HCT116 (cell line): ENCODE measurements around the gene ATP13A2. TPM values are rescaled to one million over a fixed set of nuclear protein-coding genes. Genes with fewer than 3 reads are reported as not detected.

ENCODE experiments used
- ATAC-seq: fragments of 200-7000 bp; cut with Tn5 transposase; 2 replicates; pipeline ENCODE4 v1.9.1; 2020; ENCODE audit warnings: mild to moderate bottlenecking, moderate library complexity
- BruUV-seq: library from RNA; stranded (reverse); fragments of 400-500 nt; replicated peaks from 2 replicates; lab custom pipeline; 2021; lab: Mats Ljungman, UMichigan
- CTCF ChIA-PET: fragments of 300-600 bp; sonication (Branson Sonifier 250); formaldehyde crosslinking; loops from one replicate; lab custom pipeline; 2021; ENCODE audit warnings: antibody characterized with exemption; lab: Charles Lee
- POLR2A ChIA-PET: fragments of 300-600, 350-600 bp; sonication (Branson Sonifier 250); formaldehyde crosslinking; loops from one replicate; lab custom pipeline; 2021; ENCODE audit warnings: antibody characterized with exemption; lab: Charles Lee
- RAD21 ChIA-PET, 2 experiments: fragments of 300-600 bp; sonication (Branson Sonifier 250); formaldehyde crosslinking; loops; one replicate each; lab custom pipeline; 2023; ENCODE audit warnings: low total read pairs in 2 of 2; ENCODE audit not compliant: uncharacterized antibody in 2 of 2, unreplicated experiment in 2 of 2, low non-redundant PET in 1 of 2; lab: Charles Lee
- DNase-seq: peaks from one replicate; pipeline ENCODE4 v3.0.0-alpha.2; 2010; ENCODE audit warnings: low read depth, low spot score
- H2AFZ ChIP-seq: fragments of 200-600 bp; shearing (Covaris generic), sonication (generic); 2 replicates; pipeline ENCODE4 v1.6.1; 2017; ENCODE audit warnings: low read depth, mixed run types, mixed read lengths, antibody characterized with exemption, low read length; ENCODE audit not compliant: poor library complexity, severe bottlenecking
- H3K27ac ChIP-seq: 2 replicates; pipeline ENCODE4 v1.5.1; 2012; ENCODE audit warnings: low read depth, low read length
- H3K27me3 ChIP-seq: fragments of 200-600 bp; sonication (generic); 2 replicates; pipeline ENCODE4 v1.6.1; 2016; ENCODE audit warnings: mixed run types, low read length, mixed read lengths; ENCODE audit not compliant: insufficient read depth
- H3K36me3 ChIP-seq, 2 experiments: fragments of 200-500 bp in 1 of 2; fragments of 200-600 bp in 1 of 2; sonication (Bioruptor generic) in 1 of 2; sonication (generic) in 1 of 2; 2 replicates each; pipeline versions ENCODE4 v1.5.1 to v1.6.1; 2014 to 2016; ENCODE audit warnings: low read length in 2 of 2, inconsistent platforms in 1 of 2, mixed read lengths in 1 of 2, mixed run types in 1 of 2; ENCODE audit not compliant: insufficient read depth in 2 of 2, control insufficient read depth in 1 of 2
- H3K4me1 ChIP-seq, 2 experiments: fragments of 200-600 bp in 1 of 2; sonication (generic) in 1 of 2; 2 replicates each; pipeline versions ENCODE4 v1.5.1 to v1.6.1; 2012 to 2017; ENCODE audit warnings: low read length in 2 of 2, inconsistent platforms in 1 of 2, mild to moderate bottlenecking in 1 of 2, mixed read lengths in 1 of 2, mixed run types in 1 of 2, moderate library complexity in 1 of 2; ENCODE audit not compliant: insufficient read depth in 2 of 2, control insufficient read depth in 1 of 2
- H3K4me2 ChIP-seq: fragments of 200-600 bp; sonication (generic); 2 replicates; pipeline ENCODE4 v1.6.1; 2017; ENCODE audit warnings: mixed run types, low read length, mixed read lengths
- H3K4me3 ChIP-seq, 2 experiments: fragments of 200-600 bp in 1 of 2; sonication (generic) in 1 of 2; replicated peaks in 1 of 2; 2 replicates each; pipeline ENCODE4 v1.5.1; 2011 to 2016; ENCODE audit warnings: low read length in 2 of 2, control low read depth in 1 of 2, low read depth in 1 of 2, mild to moderate bottlenecking in 1 of 2, mixed read lengths in 1 of 2, mixed run types in 1 of 2
- H3K79me2 ChIP-seq: fragments of 200-600 bp; sonication (generic); 2 replicates; pipeline ENCODE4 v1.6.1; 2017; ENCODE audit warnings: mild to moderate bottlenecking, mixed run types, low read length, moderate library complexity, mixed read lengths; ENCODE audit not compliant: insufficient read depth
- H3K9ac ChIP-seq: fragments of 200-600 bp; sonication (generic); 2 replicates; pipeline ENCODE4 v1.6.1; 2016; ENCODE audit warnings: low read length, mixed read lengths
- H3K9me2 ChIP-seq: fragments of 200-600 bp; sonication (generic), shearing (Covaris generic); 2 replicates; pipeline ENCODE4 v1.6.1; 2017; ENCODE audit warnings: mixed run types, mild to moderate bottlenecking, moderate library complexity; ENCODE audit not compliant: insufficient read depth
- H3K9me3 ChIP-seq, 2 experiments: fragments of 200-500 bp in 1 of 2; fragments of 200-600 bp in 1 of 2; sonication (Bioruptor generic) in 1 of 2; sonication (generic) in 1 of 2; 2 replicates each; pipeline ENCODE4 v1.6.1; 2014 to 2017; ENCODE audit warnings: low read length in 2 of 2, mixed read lengths in 2 of 2, inconsistent platforms in 1 of 2, low read depth in 1 of 2, mild to moderate bottlenecking in 1 of 2, mixed run types in 1 of 2, moderate library complexity in 1 of 2; ENCODE audit not compliant: control insufficient read depth in 1 of 2, insufficient read depth in 1 of 2
- H4K20me1 ChIP-seq: fragments of 200-600 bp; sonication (generic), shearing (Covaris generic); 2 replicates; pipeline ENCODE4 v1.6.1; 2017; ENCODE audit warnings: mixed run types, mild to moderate bottlenecking, moderate library complexity; ENCODE audit not compliant: insufficient read depth
- ATF3 ChIP-seq: IDR thresholded peaks from 2 replicates; pipeline ENCODE4 v1.6.1; 2012
- CBX3 ChIP-seq: IDR thresholded peaks from 2 replicates; pipeline ENCODE4 v1.6.1; 2012; ENCODE audit warnings: low read depth
- CEBPB ChIP-seq: IDR thresholded peaks from 2 replicates; pipeline ENCODE4 v1.6.1; 2012; ENCODE audit warnings: low read depth
- EZH2 ChIP-seq: fragments of 200-600 bp; sonication (generic); IDR thresholded peaks from 2 replicates; pipeline ENCODE4 v1.6.1; 2017; ENCODE audit warnings: antibody characterized with exemption, mixed run types
- JUND ChIP-seq: IDR thresholded peaks from 2 replicates; pipeline ENCODE4 v1.6.1; 2012
- POLR2A ChIP-seq: IDR thresholded peaks from 2 replicates; pipeline ENCODE4 v1.7.0; 2011; ENCODE audit warnings: borderline replicate concordance; ENCODE audit not compliant: insufficient read depth, insufficient read length; ENCODE audit errors: extremely low read depth
- POLR2AphosphoS5 ChIP-seq: IDR thresholded peaks from 2 replicates; pipeline ENCODE4 v1.6.1; 2011; ENCODE audit warnings: mild to moderate bottlenecking, low read depth, low read length, moderate library complexity
- RAD21 ChIP-seq: IDR thresholded peaks from 2 replicates; pipeline ENCODE4 v1.6.1; 2012; ENCODE audit warnings: low read depth, mild to moderate bottlenecking
- SIN3A ChIP-seq: IDR thresholded peaks from 2 replicates; pipeline ENCODE4 v1.6.1; 2012; ENCODE audit warnings: low read depth
- SP1 ChIP-seq: IDR thresholded peaks from 2 replicates; pipeline ENCODE4 v1.6.1; 2012; ENCODE audit warnings: low read depth
- SRF ChIP-seq: IDR thresholded peaks from 2 replicates; pipeline ENCODE4 v1.6.1; 2012; ENCODE audit warnings: low read depth
- TCF7L2 ChIP-seq: IDR thresholded peaks from 2 replicates; pipeline ENCODE4 v1.7.0; 2011; ENCODE audit warnings: borderline replicate concordance, inconsistent platforms; ENCODE audit not compliant: insufficient read depth, insufficient read length; ENCODE audit errors: extremely low read depth
- YY1 ChIP-seq: IDR thresholded peaks from 2 replicates; pipeline ENCODE4 v1.6.1; 2011; ENCODE audit warnings: low read length, low read depth, moderate library complexity, mild to moderate bottlenecking; ENCODE audit not compliant: insufficient replicate concordance; ENCODE audit errors: extremely low read depth
- ZFX ChIP-seq: fragments of 450-650 bp; IDR thresholded peaks from 2 replicates; pipeline ENCODE4 v1.6.1; 2017
- intact Hi-C: fragments of 100-400 bp; cut with micrococcal nuclease; formaldehyde crosslinking; loops from 2 replicates; pipeline ENCODE4 v1.10.0; 2022
- total RNA-seq: library from RNA; stranded (reverse); gene quantifications from one replicate; pipeline ENCODE4 v1.2.1, GENCODE V29; 2021; ENCODE audit not compliant: unreplicated experiment
- TF ChIP-seq, protein P1 (sequence below), 3 experiments: fragments of 200-600 bp in 1 of 3; sonication (generic) in 1 of 3; IDR thresholded peaks in 2 of 3; conservative IDR thresholded peaks in 1 of 3; 2 replicates each; pipeline ENCODE4 v1.5.1; 2012 to 2017; ENCODE audit warnings: low read depth in 2 of 3, low read length in 2 of 3, antibody characterized with exemption in 1 of 3, borderline replicate concordance in 1 of 3, control low read depth in 1 of 3, mild to moderate bottlenecking in 1 of 3, mixed read lengths in 1 of 3, mixed run types in 1 of 3, moderate library complexity in 1 of 3; ENCODE audit not compliant: insufficient read depth in 1 of 3
- TF ChIP-seq, protein P2 (sequence below): IDR thresholded peaks from 2 replicates; pipeline ENCODE4 v1.6.1; 2012; ENCODE audit warnings: low read depth

The ATP13A2 gene
- total RNA-seq, 1 experiment from 2014 or later, result 60.5 TPM

DNA sequence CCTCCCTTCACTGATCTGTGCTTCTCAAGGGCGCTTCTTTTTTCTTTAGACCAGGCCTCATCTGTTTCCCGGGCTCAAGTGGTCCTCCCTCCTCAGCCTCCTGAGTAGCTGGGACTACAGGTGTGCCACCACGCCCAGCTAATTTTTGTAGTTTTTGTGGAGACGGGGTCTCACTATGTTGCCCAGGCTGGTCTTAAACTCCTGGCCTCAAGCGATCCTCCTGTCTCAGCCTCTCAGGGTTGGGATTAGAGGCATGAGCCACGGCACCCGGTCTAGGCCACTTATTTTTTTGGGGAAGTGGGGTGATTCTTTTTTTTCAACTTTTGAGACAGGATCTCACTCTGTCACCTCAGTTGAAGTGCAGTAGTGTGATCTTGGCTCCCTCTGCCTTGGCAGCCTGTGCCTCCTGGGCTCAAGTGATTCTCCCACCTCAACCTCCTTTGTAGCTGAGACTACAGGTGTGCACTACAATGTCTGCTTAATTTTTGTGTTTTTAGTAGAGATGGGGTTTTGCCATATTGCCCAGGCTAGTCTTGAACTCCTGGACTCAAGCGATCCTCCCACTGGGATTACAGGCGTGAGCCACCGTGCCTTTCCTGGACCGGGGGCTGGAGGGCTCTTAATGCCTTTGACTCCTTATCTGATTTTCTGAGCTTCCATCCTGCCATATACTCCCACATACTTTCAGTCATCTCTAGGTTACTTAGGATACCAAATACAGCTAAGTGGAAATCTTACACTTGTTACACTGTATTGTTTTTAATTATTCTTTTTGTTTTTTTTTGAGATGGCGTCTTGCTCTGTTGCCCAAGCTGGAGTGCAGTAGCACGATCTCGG is 50.2 kb downstream of the ATP13A2 start:
- TSS peak; percentile 53 for BruUV-seq
- H3K79me2 ChIP-seq, result no peaks in the 10 kb centered on the region
- H3K9ac ChIP-seq, result peak overlapping the region; percentile 46
- peak overlapping the region; percentile 84 for H3K27ac ChIP-seq
- no peak for TF ChIP-seq ATF3
- TF ChIP-seq, protein P1, sequence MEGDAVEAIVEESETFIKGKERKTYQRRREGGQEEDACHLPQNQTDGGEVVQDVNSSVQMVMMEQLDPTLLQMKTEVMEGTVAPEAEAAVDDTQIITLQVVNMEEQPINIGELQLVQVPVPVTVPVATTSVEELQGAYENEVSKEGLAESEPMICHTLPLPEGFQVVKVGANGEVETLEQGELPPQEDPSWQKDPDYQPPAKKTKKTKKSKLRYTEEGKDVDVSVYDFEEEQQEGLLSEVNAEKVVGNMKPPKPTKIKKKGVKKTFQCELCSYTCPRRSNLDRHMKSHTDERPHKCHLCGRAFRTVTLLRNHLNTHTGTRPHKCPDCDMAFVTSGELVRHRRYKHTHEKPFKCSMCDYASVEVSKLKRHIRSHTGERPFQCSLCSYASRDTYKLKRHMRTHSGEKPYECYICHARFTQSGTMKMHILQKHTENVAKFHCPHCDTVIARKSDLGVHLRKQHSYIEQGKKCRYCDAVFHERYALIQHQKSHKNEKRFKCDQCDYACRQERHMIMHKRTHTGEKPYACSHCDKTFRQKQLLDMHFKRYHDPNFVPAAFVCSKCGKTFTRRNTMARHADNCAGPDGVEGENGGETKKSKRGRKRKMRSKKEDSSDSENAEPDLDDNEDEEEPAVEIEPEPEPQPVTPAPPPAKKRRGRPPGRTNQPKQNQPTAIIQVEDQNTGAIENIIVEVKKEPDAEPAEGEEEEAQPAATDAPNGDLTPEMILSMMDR (IDR thresholded peaks at IDR 0.05 in 2 of 3, conservative IDR thresholded peaks at IDR 0.05 in 1 of 3; ENCODE audit: borderline replicate concordance in 1 of 3, insufficient read depth in 1 of 3, low read depth in 2 of 3, low read length in 2 of 3), result no peak
- no peak for TF ChIP-seq CBX3
- TF ChIP-seq POLR2A, result no peak
- TF ChIP-seq TCF7L2, result no peak
- no peak for TF ChIP-seq EZH2
- no peak for TF ChIP-seq CEBPB
- TF ChIP-seq SP1, result no peak
- TF ChIP-seq SRF, result no peak
- no peak for TF ChIP-seq POLR2AphosphoS5
- TF ChIP-seq RAD21, result no peak
- no peak for TF ChIP-seq YY1
- TF ChIP-seq SIN3A, result no peak
- no peak for TF ChIP-seq ZFX
- no peak for TF ChIP-seq JUND
- TF ChIP-seq, protein P2, sequence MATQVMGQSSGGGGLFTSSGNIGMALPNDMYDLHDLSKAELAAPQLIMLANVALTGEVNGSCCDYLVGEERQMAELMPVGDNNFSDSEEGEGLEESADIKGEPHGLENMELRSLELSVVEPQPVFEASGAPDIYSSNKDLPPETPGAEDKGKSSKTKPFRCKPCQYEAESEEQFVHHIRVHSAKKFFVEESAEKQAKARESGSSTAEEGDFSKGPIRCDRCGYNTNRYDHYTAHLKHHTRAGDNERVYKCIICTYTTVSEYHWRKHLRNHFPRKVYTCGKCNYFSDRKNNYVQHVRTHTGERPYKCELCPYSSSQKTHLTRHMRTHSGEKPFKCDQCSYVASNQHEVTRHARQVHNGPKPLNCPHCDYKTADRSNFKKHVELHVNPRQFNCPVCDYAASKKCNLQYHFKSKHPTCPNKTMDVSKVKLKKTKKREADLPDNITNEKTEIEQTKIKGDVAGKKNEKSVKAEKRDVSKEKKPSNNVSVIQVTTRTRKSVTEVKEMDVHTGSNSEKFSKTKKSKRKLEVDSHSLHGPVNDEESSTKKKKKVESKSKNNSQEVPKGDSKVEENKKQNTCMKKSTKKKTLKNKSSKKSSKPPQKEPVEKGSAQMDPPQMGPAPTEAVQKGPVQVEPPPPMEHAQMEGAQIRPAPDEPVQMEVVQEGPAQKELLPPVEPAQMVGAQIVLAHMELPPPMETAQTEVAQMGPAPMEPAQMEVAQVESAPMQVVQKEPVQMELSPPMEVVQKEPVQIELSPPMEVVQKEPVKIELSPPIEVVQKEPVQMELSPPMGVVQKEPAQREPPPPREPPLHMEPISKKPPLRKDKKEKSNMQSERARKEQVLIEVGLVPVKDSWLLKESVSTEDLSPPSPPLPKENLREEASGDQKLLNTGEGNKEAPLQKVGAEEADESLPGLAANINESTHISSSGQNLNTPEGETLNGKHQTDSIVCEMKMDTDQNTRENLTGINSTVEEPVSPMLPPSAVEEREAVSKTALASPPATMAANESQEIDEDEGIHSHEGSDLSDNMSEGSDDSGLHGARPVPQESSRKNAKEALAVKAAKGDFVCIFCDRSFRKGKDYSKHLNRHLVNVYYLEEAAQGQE, result no peak
- POLR2A ChIA-PET, result interaction anchor here (1.3 kb wide), 1 partner anchor 56 kb away, joined by 4 read pairs; no protein-coding TSS in a partner anchor
- no peaks in the 10 kb centered on the region for H3K36me3 ChIP-seq
- ATAC-seq, result peak; percentile 1; the same call in 1 of the 2 replicates
- CTCF ChIA-PET, result interaction anchor here (0.5 to 2.5 kb wide), 9 partner anchors 10 to 340 kb away, joined by 3 to 23 read pairs (median 4); no protein-coding TSS in a partner anchor
- H3K9me3 ChIP-seq, result no peaks in the 10 kb centered on the region
- H2AFZ ChIP-seq, result no peak overlapping the region
- no peaks in the 10 kb centered on the region for H3K9me2 ChIP-seq
- intact Hi-C loops, result loop anchor here (5.0 kb wide), 1 partner anchor 51 kb away; the partner anchor contains the start of gene ATP13A2
- no peaks in the 10 kb centered on the region for H3K27me3 ChIP-seq
- H3K4me1 ChIP-seq, result peaks cover 12 to 17% of the 10 kb centered on the region in 2 experiments
- no peak for DNase-seq
- H3K4me3 ChIP-seq, result peak overlapping the region; percentile 35 to 54
- no peaks in the 10 kb centered on the region for H4K20me1 ChIP-seq
- peak overlapping the region; percentile 71 for H3K4me2 ChIP-seq
- RAD21 ChIA-PET, result interaction anchor here in 1 of 2 experiments (0.5 kb wide), 1 partner anchor 97 kb away, joined by 4 read pairs; no protein-coding TSS in a partner anchor
